Tibial artery (tissue), 4 donors: ENCODE data around the gene RBM19.

Experiments used
- DNase-seq, 2 donors: peaks; one replicate each; pipeline ENCODE4 v3.0.0-alpha.2; 2019
- H3K27ac ChIP-seq, 2 donors: fragments of 200-600 bp; sonication (generic) in 1 of 2; 1 replicate in 1 of 2; 2 replicates in 1 of 2; pipeline ENCODE4 v1.5.1; 2018 to 2019; ENCODE audit warnings: mild to moderate bottlenecking in 1 of 2
- H3K27me3 ChIP-seq, 2 donors: fragments of 200-600 bp; sonication (generic) in 1 of 2; one replicate each; pipeline versions ENCODE4 v1.5.1 to v1.6.0; 2016 to 2019
- H3K36me3 ChIP-seq, 3 donors: fragments of 200-600 bp; sonication (generic) in 2 of 3; one replicate each; pipeline ENCODE4 v1.5.1; 2016 to 2019; ENCODE audit warnings: mild to moderate bottlenecking in 2 of 3
- H3K4me1 ChIP-seq, 4 donors: fragments of 200-600 bp; sonication (generic) in 2 of 4; 1 replicate in 3 of 4; 2 replicates in 1 of 4; pipeline ENCODE4 v1.5.1; 2016 to 2019
- H3K4me3 ChIP-seq, 2 donors: fragments of 200-600 bp; sonication (generic) in 1 of 2; 1 replicate in 1 of 2; 2 replicates in 1 of 2; pipeline ENCODE4 v1.5.1; 2018 to 2019; ENCODE audit warnings: mild to moderate bottlenecking in 2 of 2
- H3K9me3 ChIP-seq, 3 donors: fragments of 200-600 bp; sonication (generic) in 1 of 3; one replicate each; pipeline ENCODE4 v1.5.1; 2016 to 2019
- CTCF ChIP-seq, 2 experiments: fragments of 200-600 bp in 1 of 2; fragments of 450-650 bp in 1 of 2; IDR thresholded peaks; one replicate each; pipeline ENCODE4 v1.5.1; 2017 to 2019; ENCODE audit warnings: antibody characterized with exemption in 2 of 2, mild to moderate bottlenecking in 1 of 2, moderate library complexity in 1 of 2
- intact Hi-C: fragments of 100-400 bp; cut with DNase I; formaldehyde crosslinking; loops from one replicate; pipeline ENCODE4 v1.15.0; 2023; ENCODE audit warnings: low total_unique reads

Gene RBM19

GRCh38 chr12:113959096-113959495 lies 7.0 kb downstream of the RBM19 start:
- H3K27ac ChIP-seq, result no peak overlapping the region
- no peaks in the 10 kb centered on the region for H3K9me3 ChIP-seq
- peaks cover 78 to 85% (median 84%) of the 10 kb centered on the region in 3 donors for H3K36me3 ChIP-seq
- no peaks in the 10 kb centered on the region for H3K27me3 ChIP-seq
- DNase-seq, result no peak
- intact Hi-C loops, result no loop called here
- H3K4me1 ChIP-seq, result no peaks in the 10 kb centered on the region
- no peak overlapping the region for H3K4me3 ChIP-seq
- no peak for TF ChIP-seq CTCF (IDR thresholded peaks at IDR 0.05)

GRCh38 chr12:113958108-113958507 lies 8.0 kb downstream of the RBM19 start:
- Histone ChIP-seq H3K4me1 (no peaks in the 10 kb centered on the region), H3K9me3 (no peaks in the 10 kb centered on the region), H3K27me3 (no peaks in the 10 kb centered on the region), H3K27ac (no peak overlapping the region), H3K36me3 (peaks cover 88 to 95% (median 91%) of the 10 kb centered on the region in 3 donors), H3K4me3 (no peak overlapping the region)
- no peak for TF ChIP-seq CTCF (IDR thresholded peaks at IDR 0.05)
- intact Hi-C loops, result no loop called here
- no peak for DNase-seq

- Histone ChIP-seq H3K27ac (no peak overlapping the region), H3K4me3 (no peak overlapping the region), H3K9me3 (no peaks in the 10 kb centered on the region), H3K36me3 (peaks cover 89 to 100% (median 95%) of the 10 kb centered on the region in 3 donors), H3K4me1 (no peaks in the 10 kb centered on the region), H3K27me3 (no peaks in the 10 kb centered on the region)
- intact Hi-C loops, result no loop called here
- no peak for TF ChIP-seq CTCF (IDR thresholded peaks at IDR 0.05)
- no peak for DNase-seq
Observed at GRCh38 chr12:113957627-113958026, 8.5 kb downstream of the RBM19 start.

DNA sequence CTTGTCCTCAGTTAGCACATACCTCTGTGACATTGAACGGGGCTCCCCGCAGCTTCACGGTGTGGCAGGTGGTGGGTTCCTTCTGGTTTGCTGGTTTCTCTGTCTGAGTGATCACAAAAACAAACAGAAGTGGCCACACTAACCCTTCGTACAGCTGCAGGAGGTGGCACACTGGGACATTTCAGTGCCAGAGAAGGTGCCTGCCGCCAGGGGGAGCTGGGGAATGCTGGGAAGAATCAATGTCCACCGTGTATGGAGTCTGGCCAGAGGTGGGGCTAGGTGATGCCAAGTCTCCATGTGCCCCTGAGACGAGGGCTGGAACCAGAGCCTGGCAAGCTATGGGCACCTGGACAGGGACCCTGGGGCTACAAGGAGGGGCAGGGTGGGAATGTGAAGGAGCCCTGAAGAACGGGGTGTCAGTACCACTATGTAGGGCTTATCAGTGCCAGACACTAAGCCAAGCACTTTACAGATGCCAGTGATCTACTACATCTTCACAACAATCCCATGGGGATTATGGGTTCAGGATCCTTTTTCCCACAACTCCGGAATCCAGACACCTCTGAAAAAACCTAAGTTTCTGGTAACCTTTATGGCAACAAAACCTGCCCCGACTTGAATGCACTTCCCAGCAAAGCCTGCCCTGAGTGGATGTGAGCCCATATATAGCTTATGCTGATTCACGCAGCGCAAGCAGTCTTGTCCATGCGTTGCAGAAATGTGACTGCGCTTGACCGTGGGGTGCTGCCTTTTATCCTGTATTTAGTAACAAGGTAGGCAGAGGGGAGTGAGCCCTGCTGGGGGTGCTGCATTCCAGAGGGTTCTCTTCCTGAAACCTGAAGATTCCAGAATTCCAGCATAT lies 10.8 kb downstream of the RBM19 start:
- no peaks in the 10 kb centered on the region for H3K9me3 ChIP-seq
- intact Hi-C loops, result no loop called here
- no peaks in the 10 kb centered on the region for H3K27me3 ChIP-seq
- peaks cover 82 to 100% (median 94%) of the 10 kb centered on the region in 3 donors for H3K36me3 ChIP-seq
- no peak overlapping the region for H3K4me3 ChIP-seq
- TF ChIP-seq CTCF (IDR thresholded peaks at IDR 0.05), result no peak
- DNase-seq, result no peak
- no peaks in the 10 kb centered on the region for H3K4me1 ChIP-seq
- H3K27ac ChIP-seq, result no peak overlapping the region

DNA sequence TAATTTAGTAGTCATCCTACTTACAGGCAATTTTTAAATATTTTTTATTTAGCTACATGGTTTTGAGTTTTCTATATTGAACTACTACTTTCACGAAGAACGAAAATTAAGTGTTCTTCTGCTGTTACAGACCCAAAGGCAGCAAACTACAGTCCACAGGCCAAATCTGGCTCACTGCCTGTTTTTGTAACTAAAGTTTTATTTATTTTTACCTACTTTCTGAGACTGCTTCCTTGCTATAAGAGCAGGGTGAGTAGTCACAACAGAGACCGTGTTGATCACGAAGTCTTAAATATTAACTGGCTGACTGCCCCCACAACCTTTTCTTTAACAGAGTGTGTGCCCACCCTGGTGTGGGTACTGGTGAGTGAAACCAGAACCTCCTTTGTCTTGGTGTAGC lies 11.6 kb downstream of the RBM19 start:
- H3K4me3 ChIP-seq, result no peak overlapping the region
- H3K27me3 ChIP-seq, result no peaks in the 10 kb centered on the region
- H3K27ac ChIP-seq, result no peak overlapping the region
- no peak for DNase-seq
- H3K36me3 ChIP-seq, result peaks cover 81 to 100% (median 94%) of the 10 kb centered on the region in 3 donors
- H3K4me1 ChIP-seq, result no peaks in the 10 kb centered on the region
- H3K9me3 ChIP-seq, result no peaks in the 10 kb centered on the region
- intact Hi-C loops, result no loop called here
- TF ChIP-seq CTCF (IDR thresholded peaks at IDR 0.05), result no peak
